HPDE6-E6E7 (cell line): ENCODE measurements around the gene RNF10.
"Not testable (repeated sequence)": the region's sequence is repeated elsewhere in the genome, so short reads cannot be mapped to it uniquely, and the experiment has no call there.

Experiments
- DNase-seq: peaks from one replicate; pipeline ENCODE4 v3.0.0; 2011; ENCODE audit warnings: missing footprints; ENCODE audit errors: extremely low spot score

RNF10 gene

DNA sequence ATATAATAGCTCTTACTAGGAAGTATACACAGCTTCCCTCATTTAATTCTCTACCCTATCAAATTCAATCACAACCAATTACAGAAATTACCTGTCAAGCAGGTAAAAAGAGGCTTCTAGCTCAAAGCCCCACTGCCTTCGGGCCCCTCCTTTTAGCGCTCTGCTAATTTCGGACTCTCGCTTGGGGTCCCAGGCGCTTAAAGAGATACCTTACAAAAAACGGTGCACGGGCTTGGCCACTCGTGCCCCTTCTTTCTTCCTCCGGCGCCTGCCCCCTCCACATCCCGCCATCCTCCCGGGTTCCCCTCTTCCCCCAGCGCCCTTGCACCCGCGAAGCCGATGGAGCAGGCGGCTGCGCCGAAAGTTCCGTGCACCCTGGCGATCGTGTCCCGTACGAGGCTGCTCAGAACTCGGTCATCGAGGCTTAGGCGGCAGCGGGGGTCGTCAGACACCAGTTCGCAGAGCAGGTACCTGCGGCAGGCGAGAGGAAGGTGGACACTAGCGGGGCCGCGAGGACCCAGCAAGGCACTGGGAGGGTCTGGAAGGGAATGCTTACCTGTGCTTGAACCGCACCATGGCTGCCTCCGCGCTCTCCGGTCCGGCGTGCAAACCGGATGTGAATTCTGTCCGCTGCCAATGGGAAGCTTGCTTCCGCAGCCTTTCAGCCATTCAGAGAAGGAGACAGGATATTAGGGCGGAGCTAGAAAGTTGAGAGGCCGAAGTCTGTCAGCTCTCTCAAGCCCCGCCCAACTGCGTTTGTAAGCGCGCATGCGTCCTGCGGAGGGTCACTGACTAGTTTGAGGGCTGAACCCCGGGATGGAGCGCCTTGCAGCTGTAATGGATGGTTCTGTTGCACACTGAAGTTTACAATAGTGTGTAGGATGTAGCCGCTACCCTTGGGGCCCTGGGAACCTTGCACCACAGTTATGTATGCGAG is 46.9 kb downstream of the RNF10 start, which contains the start of gene POP5:
Gene POP5 (minus strand): TSS at position 616 of the 937 bp plus-strand sequence. CDS start 40 bp downstream, at position 576.
- peak; percentile 92 for DNase-seq

DNA sequence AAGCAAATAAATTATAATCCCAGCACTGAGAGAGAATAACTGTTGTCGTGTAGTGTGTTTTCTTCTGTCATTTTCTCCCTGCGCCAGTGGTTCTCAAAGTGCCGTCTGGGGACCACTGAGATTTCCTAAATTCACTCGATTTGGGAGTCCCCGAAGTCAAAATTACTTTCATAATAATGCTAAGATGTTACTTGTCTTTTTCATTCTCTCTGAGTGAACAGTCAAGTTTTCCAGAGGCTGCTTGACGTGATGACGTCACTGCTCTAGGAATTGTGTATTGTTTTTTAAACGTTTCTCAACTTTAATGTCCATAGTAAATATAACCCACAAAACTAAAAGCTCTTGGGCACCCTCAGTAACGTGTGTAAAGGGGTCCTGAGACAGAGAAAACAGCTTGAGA is 47.8 kb downstream of the RNF10 start:
- DNase-seq, result no peak

DNA sequence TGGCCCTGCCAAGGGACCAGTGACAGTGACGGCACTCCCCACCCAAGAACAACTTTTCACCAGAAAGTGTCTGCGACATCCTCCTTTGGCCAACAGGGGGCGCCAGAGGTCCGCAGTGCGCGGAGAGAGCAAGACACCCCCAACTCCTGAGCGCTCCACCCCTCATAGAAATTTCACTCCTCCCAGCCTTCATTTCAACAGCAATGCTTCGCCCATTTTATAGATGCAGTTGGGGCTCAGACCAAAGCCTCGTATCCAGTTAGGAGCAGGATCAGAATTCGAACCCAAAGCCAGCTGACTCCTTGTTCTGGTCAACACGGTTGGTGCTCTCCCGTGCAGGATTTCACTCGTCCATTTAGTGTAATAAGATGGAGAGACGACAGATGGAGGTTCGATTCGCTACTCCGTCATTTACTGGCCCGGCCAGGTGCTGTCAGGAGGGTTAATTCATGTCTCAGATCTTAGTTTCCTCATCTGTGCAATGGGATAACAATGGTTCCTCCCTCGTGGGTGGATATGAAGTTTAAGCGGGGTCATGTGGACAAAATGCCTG is 49.4 kb downstream of the RNF10 start:
- peak; percentile 40 for DNase-seq

DNA sequence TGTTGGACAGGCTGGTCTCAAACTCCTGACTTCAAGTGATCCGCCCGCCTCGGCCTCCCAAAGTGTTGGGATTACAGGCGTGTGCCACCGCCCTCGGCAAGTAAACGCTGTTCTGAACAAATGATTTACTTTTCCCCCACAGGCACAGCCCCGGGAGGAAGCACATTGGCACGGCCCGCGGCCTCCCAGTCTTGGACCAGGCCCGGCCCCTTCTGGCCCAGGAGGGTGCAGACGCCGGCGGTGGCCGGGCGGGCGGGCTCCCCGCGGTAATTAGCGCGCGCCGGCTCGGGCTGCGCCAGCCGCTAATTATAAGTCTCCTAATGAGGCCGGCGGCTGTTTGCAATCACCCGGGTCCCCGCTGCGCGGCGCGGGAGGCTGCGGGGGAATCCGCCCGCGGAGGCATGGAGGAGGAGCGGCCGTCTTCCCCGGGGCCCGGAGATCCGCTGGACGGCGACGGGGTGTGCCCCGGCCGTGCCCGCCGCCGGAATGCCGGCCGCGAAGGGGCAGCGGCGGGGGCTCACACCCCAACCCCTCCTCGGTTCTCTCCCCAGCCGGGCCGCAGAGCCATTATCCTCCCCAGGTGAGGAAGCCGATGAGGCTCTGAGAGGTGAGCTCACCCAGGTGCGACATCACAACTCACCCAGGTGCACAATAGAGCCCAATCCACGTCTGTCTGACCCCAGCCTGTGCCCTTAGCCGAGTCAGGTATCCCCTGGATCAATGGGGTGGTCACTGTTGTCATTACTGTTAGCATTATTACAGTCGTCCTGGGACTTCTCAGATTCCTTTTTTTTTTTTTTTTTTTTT is 50.4 kb downstream of the RNF10 start:
- peak; percentile 32 for DNase-seq

- DNase-seq, result no peak
These were observed 52.0 kb downstream of the RNF10 start for GRCh38 chr12:120586206-120586605.

DNA sequence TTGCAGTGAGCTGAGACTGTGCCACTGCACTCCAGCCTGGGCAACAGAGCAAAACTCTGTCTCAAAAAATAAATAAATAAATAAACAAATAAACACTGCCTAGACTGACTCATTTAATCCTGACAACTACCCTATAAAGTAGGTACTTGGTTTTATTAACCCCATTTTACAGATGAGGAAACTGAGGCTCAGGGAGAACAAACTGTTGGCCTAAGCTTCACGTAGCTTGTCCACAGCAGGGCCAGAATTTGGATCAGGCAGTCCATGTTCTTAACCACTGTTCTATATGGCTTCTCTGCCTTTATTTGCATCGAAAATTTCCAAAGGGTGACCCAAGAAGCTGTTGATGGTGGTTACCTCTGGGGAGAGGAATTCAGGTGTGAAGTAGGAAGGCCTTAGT is 52.7 kb downstream of the RNF10 start:
- no peak for DNase-seq

GRCh38 chr12:120588371-120588770 is 54.2 kb downstream of the RNF10 start:
- DNase-seq, result no peak

DNA sequence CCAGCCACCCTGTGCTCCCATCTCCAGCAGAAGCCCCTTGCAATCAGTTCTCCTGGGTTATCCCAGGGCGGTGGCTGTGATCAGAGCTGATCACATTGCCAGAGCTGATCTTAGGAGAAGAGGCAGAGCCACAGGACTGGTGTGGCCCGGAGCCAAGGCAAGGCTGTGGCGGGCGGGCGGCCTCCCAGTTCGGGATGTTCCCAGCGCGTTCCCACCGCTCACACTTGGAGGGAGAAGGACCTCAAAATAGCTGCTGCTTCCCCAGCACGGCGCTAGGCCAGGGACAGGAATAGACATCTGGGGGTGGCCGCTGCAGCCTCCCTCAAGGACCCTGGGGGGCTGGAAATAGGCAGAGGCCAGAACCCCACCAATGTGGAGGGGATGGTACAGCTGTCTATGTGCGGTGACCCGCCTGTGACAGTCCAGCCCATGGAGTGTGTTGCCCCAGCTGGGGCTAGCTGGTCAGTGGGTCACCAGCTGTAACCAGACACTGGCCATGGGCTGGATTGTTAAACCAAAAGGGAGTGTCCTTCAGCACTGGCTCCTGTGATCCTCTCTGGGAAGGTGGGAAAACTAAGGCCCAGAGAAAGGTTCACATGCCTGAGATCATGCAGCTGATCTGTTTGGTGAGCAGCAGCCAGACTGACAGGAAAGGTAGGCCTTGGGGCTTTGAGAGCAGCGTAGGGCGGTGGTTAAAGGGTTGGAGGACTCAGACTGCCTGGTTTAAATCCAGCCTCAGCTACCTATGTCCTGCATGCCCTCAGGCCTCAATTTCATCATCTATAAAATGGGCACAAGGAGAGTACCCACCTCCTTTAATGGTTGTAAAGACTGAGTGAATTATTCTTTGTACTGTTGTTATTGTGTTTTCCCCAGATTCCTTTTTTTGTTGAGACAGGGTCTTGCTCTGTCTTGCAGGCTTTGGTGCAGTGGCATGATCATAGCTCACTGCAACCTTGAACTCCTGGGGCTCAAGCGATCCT is 55.1 kb downstream of the RNF10 start:
- no peak for DNase-seq

DNA sequence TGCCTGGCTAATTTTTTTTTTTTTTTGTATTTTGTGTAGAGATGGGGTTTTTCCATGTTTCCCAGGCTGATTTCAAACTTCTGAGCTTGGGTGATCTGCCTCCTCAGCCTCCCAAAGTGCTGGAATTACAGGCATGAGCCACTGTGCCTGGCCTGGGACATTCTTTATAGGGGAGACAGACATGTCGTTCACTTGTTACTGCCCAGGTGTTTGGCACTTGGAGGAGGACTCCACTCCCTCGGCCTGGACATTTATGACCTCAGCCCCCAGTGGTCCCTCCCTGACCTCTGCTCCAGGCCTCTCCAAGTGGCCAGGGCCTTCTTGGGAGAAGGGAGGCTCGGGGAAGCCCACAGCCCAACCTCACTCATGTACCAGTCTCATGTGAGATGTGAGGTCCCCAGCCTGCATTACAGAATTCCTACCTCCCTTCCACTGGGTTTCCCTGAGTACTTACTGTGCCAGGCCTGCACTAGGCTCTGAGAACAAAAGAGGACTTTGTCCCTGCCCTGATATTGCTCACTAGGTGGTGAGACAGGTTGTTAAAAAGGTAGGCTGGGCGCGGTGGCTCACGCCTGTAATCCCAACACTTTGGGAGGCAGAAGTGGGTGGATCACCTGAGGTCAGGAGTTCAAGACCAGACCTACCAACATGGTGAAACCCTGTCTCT is 56.7 kb downstream of the RNF10 start:
- no peak for DNase-seq

GRCh38 chr12:120592121-120593049 is 58.2 kb downstream of the RNF10 start:
- no peak for DNase-seq

GRCh38 chr12:120596901-120597300 is 62.7 kb downstream of the RNF10 start:
- no peak for DNase-seq

GRCh38 chr12:120597861-120598260 is 63.7 kb downstream of the RNF10 start:
- DNase-seq, result no peak

- peak; percentile 74 for DNase-seq
These were observed 64.7 kb downstream of the RNF10 start for GRCh38 chr12:120598674-120599463.

DNA sequence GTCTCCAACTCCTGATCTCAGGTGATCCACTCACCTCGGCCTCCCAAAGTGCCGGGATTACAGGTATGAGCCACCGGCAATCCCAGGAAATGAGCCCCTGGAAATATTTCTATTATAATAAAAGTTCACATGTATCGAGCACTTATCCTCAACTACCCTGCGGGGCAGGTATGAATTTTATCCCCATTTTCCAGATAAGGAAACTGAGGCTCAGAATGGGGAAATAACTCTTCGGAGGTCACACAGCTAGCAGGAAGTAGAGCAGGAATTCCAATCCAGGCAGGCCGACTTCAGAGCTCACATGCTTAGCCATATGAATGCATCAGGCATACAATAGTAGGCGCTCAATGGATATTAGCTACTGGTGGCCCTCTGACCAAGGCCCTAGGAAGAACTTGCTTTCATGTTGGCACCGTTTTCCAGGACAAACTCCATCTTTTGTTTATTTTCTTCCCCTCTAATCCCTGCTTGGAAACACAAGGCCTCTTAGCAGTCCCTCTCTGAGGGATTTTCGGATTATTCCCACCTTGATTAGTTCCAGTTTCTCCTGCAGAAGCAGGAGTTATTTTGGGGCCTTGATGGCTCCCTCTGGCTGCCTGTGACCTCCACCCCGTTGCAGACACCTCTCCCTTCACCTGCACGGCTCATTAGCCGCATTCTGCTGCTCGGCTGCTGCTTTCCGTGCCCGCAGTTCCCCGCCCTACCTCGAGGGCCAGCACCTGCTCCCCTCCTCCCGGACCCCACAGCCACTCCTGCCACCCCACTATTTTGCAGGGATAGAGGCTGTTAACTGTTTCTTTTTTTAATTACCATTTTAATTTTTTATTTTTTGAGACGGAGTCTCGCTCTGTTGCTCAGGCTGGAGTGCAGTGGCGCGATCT is 65.8 kb downstream of the RNF10 start:
- no peak for DNase-seq

- peak; percentile 46 for DNase-seq
These were observed 68.3 kb downstream of the RNF10 start for GRCh38 chr12:120602416-120602815.

DNA sequence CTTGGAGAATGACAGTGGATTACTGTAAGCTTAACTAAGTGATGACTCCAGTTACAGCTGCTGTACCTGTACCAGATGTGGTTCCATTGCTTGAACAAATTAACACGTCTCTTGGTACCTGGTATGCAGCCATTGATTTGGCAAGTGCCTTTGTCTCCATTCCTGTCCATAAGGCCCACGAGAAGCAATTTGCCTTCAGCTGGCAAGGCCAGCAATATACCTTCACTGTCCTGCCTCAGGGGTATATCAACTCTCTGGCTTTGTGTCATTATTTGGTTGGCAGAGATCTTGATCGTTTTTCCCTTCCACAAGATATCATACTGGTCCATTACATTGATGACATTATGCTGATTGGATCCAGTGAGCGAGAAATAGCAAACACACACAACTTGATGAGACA is 76.4 kb downstream of the RNF10 start:
- no peak for DNase-seq

GRCh38 chr12:120611534-120611933 is 77.4 kb downstream of the RNF10 start:
- not testable (repeated sequence) for DNase-seq

DNA sequence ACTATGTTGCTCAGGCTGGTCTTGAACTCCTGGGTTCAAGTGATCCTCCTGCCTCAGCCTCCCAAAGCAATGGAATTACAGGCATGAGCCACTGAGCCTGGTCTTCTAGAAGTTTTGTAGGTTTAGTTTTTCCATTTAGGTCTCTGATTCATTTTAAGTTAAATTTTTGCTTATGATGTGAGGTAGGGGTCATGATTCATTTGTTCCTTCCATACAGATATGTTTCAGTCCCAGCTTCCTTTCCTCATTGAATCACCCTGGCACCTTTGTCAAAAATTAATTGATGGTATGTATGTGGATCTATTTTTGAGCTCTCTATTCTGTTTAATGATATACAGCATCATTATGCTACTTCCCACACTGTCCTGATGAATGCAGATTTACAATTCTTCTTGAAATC is 80.7 kb downstream of the RNF10 start:
- DNase-seq, result no peak
